B cell (primary cell): Measurements from ENCODE around the gene ZDHHC14. TPM values are rescaled to one million over a fixed set of nuclear protein-coding genes. Genes with fewer than 3 reads are reported as not detected.
"Not testable (repeated sequence)": the region's sequence is repeated elsewhere in the genome, so short reads cannot be mapped to it uniquely, and the experiment has no call there.

Source experiments
- ATAC-seq: fragments of 200-7000 bp; cut with Tn5 transposase; one replicate; pipeline ENCODE4 v1.10.0; 2021; ENCODE audit warnings: low read depth, mild to moderate bottlenecking, moderate number of reproducible peaks, moderate library complexity
- CTCF ChIA-PET: fragments of 350-600 bp; sonication (Branson Sonifier 250); formaldehyde crosslinking; loops from one replicate; lab custom pipeline; 2021; ENCODE audit warnings: antibody characterized with exemption, inconsistent platforms; lab: Charles Lee
- POLR2A ChIA-PET: fragments of 350-600 bp; sonication (Branson Sonifier 250); formaldehyde crosslinking; loops from one replicate; lab custom pipeline; 2021; ENCODE audit warnings: antibody characterized with exemption; lab: Charles Lee
- DNase-seq: peaks from one replicate; pipeline ENCODE4 v3.0.0; 2013
- H2AFZ ChIP-seq: 2 replicates; pipeline ENCODE4 v1.6.1; 2012; ENCODE audit warnings: mild to moderate bottlenecking, low read depth, low read length; ENCODE audit not compliant: insufficient read depth, poor library complexity, severe bottlenecking
- H3K27ac ChIP-seq, 2 donors: 1 replicate in 1 of 2; 2 replicates in 1 of 2; pipeline ENCODE4 v1.5.1; 2012 to 2013; ENCODE audit warnings: low read length in 2 of 2, mild to moderate bottlenecking in 2 of 2, moderate library complexity in 1 of 2
- H3K27me3 ChIP-seq, 4 experiments: fragments of 200-600 bp in 1 of 4; sonication (generic) in 1 of 4; replicated peaks in 1 of 4; 1 replicate in 2 of 4; 2 replicates in 2 of 4; pipeline versions ENCODE4 v1.6.1 to v1.7.0; 2013 to 2016; ENCODE audit warnings: low read length in 3 of 4, mild to moderate bottlenecking in 2 of 4, mixed read lengths in 1 of 4, moderate library complexity in 1 of 4; ENCODE audit not compliant: insufficient read depth in 4 of 4, control insufficient read depth in 3 of 4; ENCODE audit errors: control extremely low read depth in 1 of 4
- H3K36me3 ChIP-seq, 2 experiments: replicated peaks in 1 of 2; 1 replicate in 1 of 2; 2 replicates in 1 of 2; pipeline versions ENCODE4 v1.6.1 to v1.7.1; 2013; ENCODE audit warnings: low read length in 1 of 2; ENCODE audit not compliant: insufficient read depth in 2 of 2, control insufficient read depth in 1 of 2; ENCODE audit errors: control extremely low read depth in 1 of 2, extremely low read depth in 1 of 2
- H3K4me1 ChIP-seq, 2 donors: fragments of 200-600 bp in 1 of 2; sonication (generic) in 1 of 2; 1 replicate in 1 of 2; 2 replicates in 1 of 2; pipeline versions ENCODE4 v1.5.1 to v1.6.1; 2013 to 2017; ENCODE audit warnings: low read length in 2 of 2; ENCODE audit not compliant: control insufficient read depth in 2 of 2, insufficient read depth in 2 of 2
- H3K4me2 ChIP-seq: replicated peaks from 2 replicates; pipeline ENCODE3; 2012; ENCODE audit warnings: mild to moderate bottlenecking, low read depth, low read length; ENCODE audit not compliant: poor library complexity, severe bottlenecking
- H3K4me3 ChIP-seq, 5 experiments: fragments of 200-600 bp in 1 of 5; sonication (generic) in 1 of 5; 1 replicate in 3 of 5; 2 replicates in 2 of 5; pipeline versions ENCODE4 v1.5.1 to v1.7.0; 2011 to 2016; ENCODE audit warnings: low read length in 4 of 5, mild to moderate bottlenecking in 4 of 5, low read depth in 2 of 5, control low read depth in 1 of 5, moderate library complexity in 1 of 5; ENCODE audit not compliant: insufficient read depth in 1 of 5; ENCODE audit errors: control extremely low read depth in 1 of 5, extremely low read depth in 1 of 5
- H3K79me2 ChIP-seq: fragments of 200-600 bp; sonication (generic); one replicate; pipeline ENCODE4 v1.6.0; 2016; ENCODE audit warnings: low read length; ENCODE audit not compliant: control insufficient read depth, insufficient read depth
- H3K9ac ChIP-seq: fragments of 200-600 bp; sonication (generic); 2 replicates; pipeline ENCODE4 v1.6.1; 2017; ENCODE audit warnings: mild to moderate bottlenecking, low read length, moderate library complexity
- H3K9me3 ChIP-seq, 3 donors: one replicate each; pipeline versions ENCODE4 v1.6.1 to v1.7.1; 2013; ENCODE audit warnings: low read length in 2 of 3; ENCODE audit not compliant: control insufficient read depth in 2 of 3, insufficient read depth in 1 of 3; ENCODE audit errors: control extremely low read depth in 1 of 3
- H4K20me1 ChIP-seq: 2 replicates; pipeline ENCODE4 v1.6.0; 2012; ENCODE audit warnings: mild to moderate bottlenecking, low read length; ENCODE audit not compliant: insufficient read depth, control insufficient read depth, poor library complexity, severe bottlenecking
- H3K27ac Mint-ChIP-seq: one replicate; pipeline ENCODE4 v1.8.0; 2021; ENCODE audit warnings: mixed read lengths
- H3K27me3 Mint-ChIP-seq: one replicate; pipeline ENCODE4 v1.8.0; 2021; ENCODE audit warnings: mixed read lengths
- H3K4me1 Mint-ChIP-seq: one replicate; pipeline ENCODE4 v1.8.0; 2021; ENCODE audit warnings: mixed read lengths
- H3K4me3 Mint-ChIP-seq: one replicate; pipeline ENCODE4 v1.8.0; 2021; ENCODE audit warnings: mixed read lengths
- H3K9me3 Mint-ChIP-seq: one replicate; pipeline ENCODE4 v1.8.0; 2022; ENCODE audit warnings: mixed read lengths; ENCODE audit not compliant: insufficient read depth
- EZH2 ChIP-seq: IDR thresholded peaks from 2 replicates; pipeline ENCODE4 v1.6.1; 2012; ENCODE audit warnings: borderline replicate concordance, low read depth, mild to moderate bottlenecking, moderate library complexity, low read length; ENCODE audit not compliant: insufficient read depth, poor library complexity, severe bottlenecking
- WGBS: methylation state at CpG from one replicate; pipeline ENCODE4 v1.1.5; 2013; ENCODE audit warnings: missing lambda C conversion rate; ENCODE audit not compliant: insufficient coverage; 5-methylcytosine and 5-hydroxymethylcytosine counted together
- intact Hi-C: fragments of 100-400 bp; cut with micrococcal nuclease; formaldehyde crosslinking; loops from one replicate; pipeline ENCODE4 v1.10.0; 2022
- polyA plus RNA-seq: library from polyadenylated mRNA; depleted of rRNA; stranded (reverse); fragments of >200 nt; gene quantifications from 2 replicates; pipeline ENCODE4 v1.2.3, GENCODE V29; 2012
- total RNA-seq, 2 donors: library from RNA; stranded (reverse); fragments of 120-200 nt in 1 of 2; gene quantifications; 1 replicate in 1 of 2; 2 replicates in 1 of 2; pipeline versions ENCODE4 v1.2.3 to v1.2.4, GENCODE V29; 2013 to 2022
- TF ChIP-seq, protein P1 (sequence below): fragments of 200-600 bp; IDR thresholded peaks from one replicate; pipeline ENCODE4 v1.8.0; 2022; ENCODE audit warnings: antibody characterized with exemption, mild to moderate bottlenecking

The ZDHHC14 gene
- total and polyA plus RNA-seq, 2 donors (not counting 1 experiment from before 2014, with no cell fraction given): 8.8 to 50.4 TPM

DNA sequence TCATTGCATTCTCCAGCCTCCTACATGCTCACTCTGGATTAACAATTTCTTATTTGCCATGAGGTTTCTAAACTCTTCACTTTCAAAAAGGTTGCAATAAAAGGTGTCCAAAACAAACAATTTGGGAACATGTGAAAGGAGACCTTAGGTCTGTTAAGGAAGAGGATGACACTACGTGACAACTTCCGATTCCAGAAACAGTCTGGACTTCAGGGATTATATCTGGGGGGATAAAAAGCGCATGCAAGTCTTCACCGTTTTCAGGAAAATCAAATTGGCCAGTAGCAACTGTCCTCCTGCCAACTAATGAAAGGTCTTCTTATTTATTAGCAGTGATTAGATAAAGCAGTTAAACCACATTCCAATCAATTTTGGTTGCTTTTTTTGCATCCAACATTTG, 1.8 kb downstream of the ZDHHC14 start:
- peak overlapping the region in 4 of 5 experiments; percentile 52 to 99 (median 94) for H3K4me3 ChIP-seq
- H3K4me1 ChIP-seq: peaks cover 24 to 37% of the 10 kb centered on the region in 2 donors
- H3K27me3 Mint-ChIP-seq: no peaks in the 10 kb centered on the region
- H3K9ac ChIP-seq: peak overlapping the region; percentile 64
- intact Hi-C loops: loop anchor here (5.0 to 10.0 kb wide), 3 partner anchors 179 to 382 kb away; no protein-coding TSS in a partner anchor
- H2AFZ ChIP-seq: no peak overlapping the region
- peaks cover 17% of the 10 kb centered on the region for H3K79me2 ChIP-seq
- H3K27ac ChIP-seq: no peak overlapping the region
- peak overlapping the region; percentile 84 for H3K4me3 Mint-ChIP-seq
- H3K4me1 Mint-ChIP-seq: peaks cover 31% of the 10 kb centered on the region
- H3K9me3 ChIP-seq: peaks cover 0 to 2% (median 0%) of the 10 kb centered on the region in 3 donors
- POLR2A ChIA-PET: no interaction called here
- H3K9me3 Mint-ChIP-seq: no peaks in the 10 kb centered on the region
- CTCF ChIA-PET: interaction anchor here (1.2 kb wide), 1 partner anchor 68 kb away, joined by 3 read pairs; no protein-coding TSS in a partner anchor
- peak overlapping the region; percentile 84 for H3K4me2 ChIP-seq
- TF ChIP-seq EZH2: no peak
- TF ChIP-seq, protein P1, sequence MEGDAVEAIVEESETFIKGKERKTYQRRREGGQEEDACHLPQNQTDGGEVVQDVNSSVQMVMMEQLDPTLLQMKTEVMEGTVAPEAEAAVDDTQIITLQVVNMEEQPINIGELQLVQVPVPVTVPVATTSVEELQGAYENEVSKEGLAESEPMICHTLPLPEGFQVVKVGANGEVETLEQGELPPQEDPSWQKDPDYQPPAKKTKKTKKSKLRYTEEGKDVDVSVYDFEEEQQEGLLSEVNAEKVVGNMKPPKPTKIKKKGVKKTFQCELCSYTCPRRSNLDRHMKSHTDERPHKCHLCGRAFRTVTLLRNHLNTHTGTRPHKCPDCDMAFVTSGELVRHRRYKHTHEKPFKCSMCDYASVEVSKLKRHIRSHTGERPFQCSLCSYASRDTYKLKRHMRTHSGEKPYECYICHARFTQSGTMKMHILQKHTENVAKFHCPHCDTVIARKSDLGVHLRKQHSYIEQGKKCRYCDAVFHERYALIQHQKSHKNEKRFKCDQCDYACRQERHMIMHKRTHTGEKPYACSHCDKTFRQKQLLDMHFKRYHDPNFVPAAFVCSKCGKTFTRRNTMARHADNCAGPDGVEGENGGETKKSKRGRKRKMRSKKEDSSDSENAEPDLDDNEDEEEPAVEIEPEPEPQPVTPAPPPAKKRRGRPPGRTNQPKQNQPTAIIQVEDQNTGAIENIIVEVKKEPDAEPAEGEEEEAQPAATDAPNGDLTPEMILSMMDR: no peak
- H3K27ac Mint-ChIP-seq: peak overlapping the region; percentile 83
- WGBS: 100% methylated on average over 2 of the region's 4 CpGs
- DNase-seq (no peak), ATAC-seq (no peak)
- peaks cover 0 to 3% (median 0%) of the 10 kb centered on the region in 4 experiments for H3K27me3 ChIP-seq
- peaks cover 20% of the 10 kb centered on the region for H4K20me1 ChIP-seq
- peaks cover 0 to 3% of the 10 kb centered on the region in 2 experiments for H3K36me3 ChIP-seq

DNA sequence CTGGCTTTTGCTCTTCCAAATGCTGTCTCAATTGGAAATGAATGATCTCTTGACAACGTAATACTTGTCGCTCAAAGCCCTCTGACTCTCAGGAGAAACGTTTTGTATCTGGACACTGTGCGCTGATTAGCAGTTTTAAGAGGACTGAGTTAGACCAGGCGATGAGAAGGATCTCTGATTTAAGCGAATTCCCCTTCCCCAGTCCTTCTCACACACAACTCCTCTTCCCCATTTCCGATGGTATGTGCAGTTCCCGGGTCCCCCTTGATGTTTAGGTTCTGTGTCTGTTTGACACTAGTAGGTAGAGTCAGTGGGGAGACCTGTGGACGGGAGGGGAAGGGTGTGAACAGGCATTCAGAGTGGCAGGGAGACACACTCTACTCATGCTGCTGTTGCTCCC, 2.5 kb downstream of the ZDHHC14 start:
- no peak overlapping the region for H3K27ac Mint-ChIP-seq
- WGBS: 100% methylated on average over 4 of the region's 9 CpGs
- peaks cover 17% of the 10 kb centered on the region for H3K79me2 ChIP-seq
- peak overlapping the region; percentile 84 for H3K4me3 Mint-ChIP-seq
- H3K9me3 Mint-ChIP-seq: peaks cover 2% of the 10 kb centered on the region
- TF ChIP-seq EZH2: no peak
- TF ChIP-seq, protein P1: no peak
- ChIA-PET CTCF (interaction anchor here (1.1 kb wide), 1 partner anchor 76 kb away, joined by 3 read pairs; no protein-coding TSS in a partner anchor), POLR2A (no interaction called here)
- H3K4me2 ChIP-seq: peak overlapping the region; percentile 84
- H3K27me3 Mint-ChIP-seq: no peaks in the 10 kb centered on the region
- peaks cover 0 to 3% of the 10 kb centered on the region in 2 experiments for H3K36me3 ChIP-seq
- H3K9me3 ChIP-seq: peaks cover 0 to 3% (median 2%) of the 10 kb centered on the region in 3 donors
- no peak overlapping the region for H2AFZ ChIP-seq
- H3K4me1 ChIP-seq: peaks cover 24 to 37% of the 10 kb centered on the region in 2 donors
- H3K4me3 ChIP-seq: peak overlapping the region in 1 of 5 experiments; percentile 93
- H3K9ac ChIP-seq: peak overlapping the region; percentile 12
- H3K4me1 Mint-ChIP-seq: peaks cover 35% of the 10 kb centered on the region
- H3K27ac ChIP-seq: no peak overlapping the region
- ATAC-seq (no peak), DNase-seq (no peak)
- intact Hi-C loops: loop anchor here (5.0 to 10.0 kb wide), 3 partner anchors 179 to 381 kb away; no protein-coding TSS in a partner anchor
- H3K27me3 ChIP-seq: peaks cover 0 to 3% (median 0%) of the 10 kb centered on the region in 4 experiments
- peaks cover 20% of the 10 kb centered on the region for H4K20me1 ChIP-seq

DNA sequence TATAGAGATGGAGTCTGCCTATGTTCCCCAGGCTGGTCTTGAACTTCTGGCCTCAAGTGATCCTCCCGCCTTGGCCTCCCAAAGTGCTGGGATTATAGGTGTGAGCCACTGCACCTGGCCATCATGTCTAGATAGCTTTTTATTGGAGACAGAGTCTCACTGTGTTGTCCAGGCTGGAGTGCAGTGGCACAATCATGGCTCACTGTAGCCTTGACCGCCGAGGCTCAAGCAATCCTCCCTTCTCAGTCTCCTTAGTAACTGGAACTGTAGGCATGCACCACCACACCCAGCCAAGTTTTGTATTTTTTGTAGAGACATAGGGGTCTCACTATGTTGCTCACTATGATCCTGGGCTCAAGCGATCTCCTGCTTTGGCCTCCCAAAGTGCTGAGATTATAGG, 4.0 kb downstream of the ZDHHC14 start:
- H3K27ac Mint-ChIP-seq, H3K4me3 ChIP-seq, H3K4me3 Mint-ChIP-seq, H3K4me2 ChIP-seq, POLR2A ChIA-PET, H3K36me3 ChIP-seq, H3K9ac ChIP-seq, H3K9me3 Mint-ChIP-seq, H2AFZ ChIP-seq, ATAC-seq, DNase-seq, H3K27me3 Mint-ChIP-seq, H3K27ac ChIP-seq, H3K27me3 ChIP-seq, H3K9me3 ChIP-seq: not testable (repeated sequence)
- peaks cover 18% of the 10 kb centered on the region for H3K79me2 ChIP-seq
- WGBS: 100% methylated on average over 1 of the region's 4 CpGs
- intact Hi-C loops: loop anchor here (5.0 to 10.0 kb wide), 3 partner anchors 177 to 380 kb away; no protein-coding TSS in a partner anchor
- H3K4me1 ChIP-seq: peaks cover 20 to 32% of the 10 kb centered on the region in 2 donors
- H4K20me1 ChIP-seq: peaks cover 16% of the 10 kb centered on the region
- CTCF ChIA-PET: interaction anchor here (1.0 kb wide), 1 partner anchor 70 kb away, joined by 3 read pairs; no protein-coding TSS in a partner anchor
- peaks cover 29% of the 10 kb centered on the region for H3K4me1 Mint-ChIP-seq
